Measurements from ENCODE around the gene ZNF446. TPM values are rescaled to one million over a fixed set of nuclear protein-coding genes. Genes with fewer than 3 reads are reported as not detected.
A peak's percentile ranks its signal among the peaks of the same experiment; 100 is the strongest.

The ZNF446 gene
- total and polyA plus RNA-seq, 9 donors, result 1.9 to 24.9 (median 18.6) TPM

DNA sequence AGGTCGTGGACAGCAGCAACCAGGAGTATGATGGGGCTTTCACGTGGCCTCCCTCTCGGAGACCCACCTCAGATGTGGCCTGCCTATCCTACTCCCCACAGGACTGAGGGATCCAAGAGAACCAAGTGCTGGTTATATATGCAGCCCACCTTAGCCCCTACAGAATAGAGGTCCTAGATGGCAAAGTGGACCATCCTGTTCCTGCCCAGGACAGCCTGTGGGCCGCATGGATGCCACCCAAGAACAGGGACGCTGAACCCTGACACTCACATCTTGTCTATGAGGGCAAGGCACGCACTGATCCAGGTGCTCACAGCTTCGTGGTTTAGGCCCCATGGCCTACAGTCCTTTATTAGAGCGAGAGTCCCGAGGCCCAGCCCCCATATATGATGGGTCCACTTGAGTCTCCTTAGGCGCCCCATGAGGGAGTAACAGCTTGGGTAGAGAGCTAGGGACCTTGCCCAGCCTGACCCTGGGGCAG is 37.1 kb downstream of the ZNF446 start:
- intact Hi-C loops (cut with DNase I), result no loop called here
- peak overlapping the region in 1 of 2 donors; percentile 19 for H3K27ac ChIP-seq
- no peaks in the 10 kb centered on the region for H3K9me3 ChIP-seq
- DNase-seq, result no peak
- TF ChIP-seq POLR2A (IDR thresholded peaks at IDR 0.05) (no peak), EP300 (IDR thresholded peaks at IDR 0.05) (no peak)
- TF ChIP-seq, protein P1, sequence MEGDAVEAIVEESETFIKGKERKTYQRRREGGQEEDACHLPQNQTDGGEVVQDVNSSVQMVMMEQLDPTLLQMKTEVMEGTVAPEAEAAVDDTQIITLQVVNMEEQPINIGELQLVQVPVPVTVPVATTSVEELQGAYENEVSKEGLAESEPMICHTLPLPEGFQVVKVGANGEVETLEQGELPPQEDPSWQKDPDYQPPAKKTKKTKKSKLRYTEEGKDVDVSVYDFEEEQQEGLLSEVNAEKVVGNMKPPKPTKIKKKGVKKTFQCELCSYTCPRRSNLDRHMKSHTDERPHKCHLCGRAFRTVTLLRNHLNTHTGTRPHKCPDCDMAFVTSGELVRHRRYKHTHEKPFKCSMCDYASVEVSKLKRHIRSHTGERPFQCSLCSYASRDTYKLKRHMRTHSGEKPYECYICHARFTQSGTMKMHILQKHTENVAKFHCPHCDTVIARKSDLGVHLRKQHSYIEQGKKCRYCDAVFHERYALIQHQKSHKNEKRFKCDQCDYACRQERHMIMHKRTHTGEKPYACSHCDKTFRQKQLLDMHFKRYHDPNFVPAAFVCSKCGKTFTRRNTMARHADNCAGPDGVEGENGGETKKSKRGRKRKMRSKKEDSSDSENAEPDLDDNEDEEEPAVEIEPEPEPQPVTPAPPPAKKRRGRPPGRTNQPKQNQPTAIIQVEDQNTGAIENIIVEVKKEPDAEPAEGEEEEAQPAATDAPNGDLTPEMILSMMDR (IDR thresholded peaks at IDR 0.05), result no peak
- H3K4me3 ChIP-seq, result no peak overlapping the region
- H3K36me3 ChIP-seq, result no peaks in the 10 kb centered on the region
- H3K27me3 ChIP-seq, result no peaks in the 10 kb centered on the region
- 69 to 82% (median 71%) methylated on average over 10 of the region's 10 CpGs for WGBS, 3 donors
- peaks cover 6% of the 10 kb centered on the region for H3K4me1 ChIP-seq (ENCODE audit: insufficient read depth)

DNA sequence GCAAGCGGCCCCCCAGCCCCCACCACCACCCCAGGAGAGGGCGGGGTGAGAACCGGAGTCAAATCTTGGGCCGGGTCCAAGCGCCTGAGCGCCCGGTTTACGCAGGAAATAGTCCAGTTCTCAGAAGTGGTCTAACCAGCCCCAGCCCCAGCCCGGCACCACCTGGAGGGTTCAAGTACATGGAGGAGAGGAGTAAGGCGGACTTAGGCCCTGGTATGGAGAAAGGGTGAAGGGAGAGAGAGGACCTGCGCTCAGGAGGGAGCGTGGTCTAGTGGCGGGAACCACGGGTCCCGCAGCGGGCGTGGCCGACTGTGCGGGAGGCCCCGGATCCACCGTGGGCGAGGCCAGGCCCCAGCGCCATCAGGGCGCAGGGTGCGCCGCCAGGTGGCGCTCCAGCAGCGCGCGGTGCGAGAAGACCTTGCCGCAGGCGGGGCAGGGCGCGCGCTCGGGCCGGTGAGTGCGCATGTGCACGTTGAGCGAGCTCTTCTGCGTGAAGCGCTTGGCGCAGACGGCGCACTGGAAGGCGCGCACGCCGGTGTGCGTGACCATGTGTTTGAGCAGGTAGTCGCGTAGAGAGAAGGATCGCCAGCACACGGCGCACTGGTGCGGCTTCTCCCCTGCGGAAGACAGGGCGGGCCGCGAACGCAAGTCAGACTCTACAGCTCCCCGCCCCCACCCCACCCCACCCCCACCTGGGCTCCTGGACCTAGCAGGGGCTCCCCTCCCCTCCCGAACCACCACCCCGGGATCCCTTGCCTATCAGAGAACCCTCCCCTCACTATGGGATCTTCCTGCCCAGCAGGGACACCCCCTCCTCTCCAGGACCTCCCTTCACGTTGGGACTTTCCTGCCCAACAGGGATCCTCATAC is 37.8 kb downstream of the ZNF446 start:
- H3K36me3 ChIP-seq, result no peaks in the 10 kb centered on the region
- DNase-seq, result peak; percentile 82 to 94 (median 88)
- peaks cover 8% of the 10 kb centered on the region for H3K4me1 ChIP-seq (ENCODE audit: insufficient read depth)
- WGBS, 3 donors, result 12 to 31% (median 15%) methylated on average over 27 to 66 of the region's 66 CpGs
- peak overlapping the region; percentile 14 for H3K4me3 ChIP-seq
- TF ChIP-seq, protein P1 (IDR thresholded peaks at IDR 0.05), result peak; percentile 79 to 88 (median 87)
- TF ChIP-seq POLR2A (IDR thresholded peaks at IDR 0.05) (peak; percentile 17), EP300 (IDR thresholded peaks at IDR 0.05) (no peak)
- intact Hi-C loops (cut with DNase I), result no loop called here
- no peaks in the 10 kb centered on the region for H3K9me3 ChIP-seq
- H3K27ac ChIP-seq, result peak overlapping the region in 1 of 2 donors; percentile 19
- no peaks in the 10 kb centered on the region for H3K27me3 ChIP-seq

DNA sequence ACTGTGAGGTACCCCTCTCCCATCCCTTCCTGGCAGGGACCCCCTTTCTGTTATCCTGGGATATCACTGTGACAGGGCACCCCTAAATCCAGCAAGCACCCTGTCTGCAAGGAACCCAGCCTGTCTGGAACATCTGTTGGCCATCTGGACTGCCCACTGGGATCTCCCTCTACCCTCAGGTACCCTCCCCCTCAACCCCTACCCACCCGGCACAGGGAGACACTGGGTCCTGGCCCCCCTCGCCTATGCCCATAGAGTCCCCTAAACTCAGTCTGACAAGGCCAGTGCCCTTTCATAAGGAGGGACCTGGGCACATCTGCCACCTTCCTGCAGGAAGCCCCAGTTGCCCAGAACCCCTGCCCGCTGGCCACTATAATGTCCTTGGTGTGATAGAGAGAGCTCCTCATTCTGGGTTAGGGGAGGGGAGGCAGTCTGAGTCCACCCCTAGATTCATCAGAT is 38.4 kb downstream of the ZNF446 start:
- H3K27ac ChIP-seq, result no peak overlapping the region
- H3K9me3 ChIP-seq, result no peaks in the 10 kb centered on the region
- H3K4me3 ChIP-seq, result no peak overlapping the region
- intact Hi-C loops (cut with DNase I), result no loop called here
- H3K4me1 ChIP-seq (ENCODE audit: insufficient read depth), result peaks cover 8% of the 10 kb centered on the region
- DNase-seq, result no peak
- WGBS, 3 donors, result 42 to 58% (median 44%) methylated on average over 3 of the region's 3 CpGs
- H3K27me3 ChIP-seq, result no peaks in the 10 kb centered on the region
- no peaks in the 10 kb centered on the region for H3K36me3 ChIP-seq
- no peak for TF ChIP-seq POLR2A (IDR thresholded peaks at IDR 0.05)
- TF ChIP-seq, protein P1 (IDR thresholded peaks at IDR 0.05), result no peak

DNA sequence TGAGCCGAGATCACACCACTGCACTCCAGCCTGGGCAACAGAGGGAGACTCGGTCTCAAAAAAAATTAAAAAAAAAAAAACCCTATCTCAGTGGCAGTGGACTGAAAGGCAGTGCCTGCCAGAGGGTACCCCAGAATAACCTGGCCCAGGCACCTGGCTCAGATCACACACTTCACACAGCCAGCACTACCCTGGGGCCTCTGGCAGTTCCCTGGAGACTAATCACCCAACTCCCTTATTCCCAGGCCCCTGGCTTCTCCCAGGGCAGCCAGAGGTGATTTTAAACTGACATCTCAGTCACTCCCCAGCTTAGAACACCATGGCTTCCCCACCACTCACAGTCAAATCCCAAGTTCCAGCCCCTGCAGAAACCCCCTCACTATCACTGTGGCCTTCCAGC is 39.1 kb downstream of the ZNF446 start:
- Histone ChIP-seq H3K9me3 (no peaks in the 10 kb centered on the region), H3K4me3 (no peak overlapping the region), H3K36me3 (no peaks in the 10 kb centered on the region), H3K27me3 (no peaks in the 10 kb centered on the region), H3K27ac (no peak overlapping the region), H3K4me1 (ENCODE audit: insufficient read depth) (peaks cover 8% of the 10 kb centered on the region)
- whole genome bisulfite sequencing, 3 donors, result 80 to 90% (median 81%) methylated on average over 2 of the region's 2 CpGs
- intact Hi-C loops (cut with DNase I), result no loop called here
- TF ChIP-seq, protein P1 (IDR thresholded peaks at IDR 0.05), result no peak
- TF ChIP-seq EP300 (IDR thresholded peaks at IDR 0.05), result no peak
- no peak for TF ChIP-seq POLR2A (IDR thresholded peaks at IDR 0.05)
- DNase-seq, result no peak
